ENCODE data around the gene MACROH2A2.
A peak's percentile ranks its signal among the peaks of the same experiment; 100 is the strongest.
"Not testable (repeated sequence)": the region's sequence is repeated elsewhere in the genome, so short reads cannot be mapped to it uniquely, and the experiment has no call there.

Gene MACROH2A2

GRCh38 chr10:70147259-70147625, 94.6 kb downstream of the MACROH2A2 start:
- peaks cover 4% of the 10 kb centered on the region for H3K36me3 ChIP-seq (ENCODE audit: control insufficient read depth, insufficient read depth, low read length)
- peaks cover 4% of the 10 kb centered on the region for H3K4me1 ChIP-seq (ENCODE audit: control insufficient read depth, insufficient read depth, low read length)
- peak overlapping the region; percentile 64 for H3K4me3 ChIP-seq (ENCODE audit: low read depth, low read length)
- H3K9ac ChIP-seq (ENCODE audit: low read depth, low read length), result no peak overlapping the region
- H3K27me3 ChIP-seq (ENCODE audit: control insufficient read depth, insufficient read depth, low read length), result peaks cover 5% of the 10 kb centered on the region
- H3K9me3 ChIP-seq (ENCODE audit: control insufficient read depth, insufficient read depth, low read length), result no peaks in the 10 kb centered on the region

- Histone ChIP-seq H3K36me3 (ENCODE audit: control insufficient read depth, insufficient read depth, low read length) (peaks cover 4% of the 10 kb centered on the region), H3K4me3 (ENCODE audit: low read depth, low read length) (no peak overlapping the region), H3K9ac (ENCODE audit: low read depth, low read length) (no peak overlapping the region), H3K9me3 (ENCODE audit: control insufficient read depth, insufficient read depth, low read length) (no peaks in the 10 kb centered on the region), H3K27me3 (ENCODE audit: control insufficient read depth, insufficient read depth, low read length) (peaks cover 5% of the 10 kb centered on the region), H3K4me1 (ENCODE audit: control insufficient read depth, insufficient read depth, low read length) (peaks cover 4% of the 10 kb centered on the region)
These were observed 95.9 kb downstream of the MACROH2A2 start for GRCh38 chr10:70148516-70148915.

- H3K9ac ChIP-seq (ENCODE audit: low read depth, low read length), result no peak overlapping the region
These were observed 102.7 kb downstream of the MACROH2A2 start for GRCh38 chr10:70155255-70155838.

GRCh38 chr10:70158113-70158512, 105.5 kb downstream of the MACROH2A2 start:
- Histone ChIP-seq H3K4me3 (ENCODE audit: low read depth, low read length) (no peak overlapping the region), H3K9me3 (ENCODE audit: control insufficient read depth, insufficient read depth, low read length) (no peaks in the 10 kb centered on the region), H3K9ac (ENCODE audit: low read depth, low read length) (no peak overlapping the region), H3K4me1 (ENCODE audit: control insufficient read depth, insufficient read depth, low read length) (peaks cover 9% of the 10 kb centered on the region), H3K27me3 (ENCODE audit: control insufficient read depth, insufficient read depth, low read length) (no peaks in the 10 kb centered on the region), H3K36me3 (ENCODE audit: control insufficient read depth, insufficient read depth, low read length) (peaks cover 9% of the 10 kb centered on the region)

More at GRCh38 chr10:70155255-70155838, 102.7 kb downstream of the MACROH2A2 start:
- Histone ChIP-seq H3K27me3 (ENCODE audit: control insufficient read depth, insufficient read depth, low read length) (no peaks in the 10 kb centered on the region), H3K36me3 (ENCODE audit: control insufficient read depth, insufficient read depth, low read length) (peaks cover 13% of the 10 kb centered on the region), H3K4me1 (ENCODE audit: control insufficient read depth, insufficient read depth, low read length) (no peaks in the 10 kb centered on the region), H3K9me3 (ENCODE audit: control insufficient read depth, insufficient read depth, low read length) (no peaks in the 10 kb centered on the region), H3K4me3 (ENCODE audit: low read depth, low read length) (no peak overlapping the region)

GRCh38 chr10:70159366-70159765, 106.7 kb downstream of the MACROH2A2 start:
- not testable (repeated sequence) for H3K4me1 ChIP-seq (ENCODE audit: control insufficient read depth, insufficient read depth, low read length); H3K9me3 ChIP-seq (ENCODE audit: control insufficient read depth, insufficient read depth, low read length); H3K27me3 ChIP-seq (ENCODE audit: control insufficient read depth, insufficient read depth, low read length); H3K4me3 ChIP-seq (ENCODE audit: low read depth, low read length); H3K9ac ChIP-seq (ENCODE audit: low read depth, low read length); H3K36me3 ChIP-seq (ENCODE audit: control insufficient read depth, insufficient read depth, low read length)

- Histone ChIP-seq H3K9me3 (ENCODE audit: control insufficient read depth, insufficient read depth, low read length) (no peaks in the 10 kb centered on the region), H3K4me3 (ENCODE audit: low read depth, low read length) (no peak overlapping the region), H3K36me3 (ENCODE audit: control insufficient read depth, insufficient read depth, low read length) (peaks cover 9% of the 10 kb centered on the region), H3K27me3 (ENCODE audit: control insufficient read depth, insufficient read depth, low read length) (no peaks in the 10 kb centered on the region), H3K9ac (ENCODE audit: low read depth, low read length) (no peak overlapping the region), H3K4me1 (ENCODE audit: control insufficient read depth, insufficient read depth, low read length) (peaks cover 9% of the 10 kb centered on the region)
These were observed 108.2 kb downstream of the MACROH2A2 start for GRCh38 chr10:70160798-70161197.

All from iPS-15b (cell line).